ENCODE data around the gene NEMP2.
A peak's percentile ranks its signal among the peaks of the same experiment; 100 is the strongest.

Gene NEMP2

GRCh38 chr2:190482451-190482850 lies 52.1 kb downstream of the NEMP2 start:
- no peak overlapping the region for H3K27ac ChIP-seq (replicated peaks)
- no peak for DNase-seq (ENCODE audit: low read depth in 1 of 2, low spot score in 1 of 2)
- no peaks in the 10 kb centered on the region for H3K27me3 ChIP-seq (ENCODE audit: insufficient read depth, poor library complexity, severe bottlenecking)
- no peak overlapping the region for H3K4me3 ChIP-seq (replicated peaks; ENCODE audit: insufficient read depth, low read length)
- TF ChIP-seq CTCF (IDR thresholded peaks at IDR 0.05; ENCODE audit: insufficient read depth, low read length) (no peak), POLR2AphosphoS5 (IDR thresholded peaks at IDR 0.05; ENCODE audit: low read depth) (no peak), SPI1 (IDR thresholded peaks at IDR 0.05; ENCODE audit: borderline replicate concordance, low read depth) (no peak), GABPA (IDR thresholded peaks at IDR 0.05; ENCODE audit: low read depth) (no peak), REST (IDR thresholded peaks at IDR 0.05; ENCODE audit: insufficient replicate concordance, low read depth) (no peak)

GRCh38 chr2:190481339-190481738 lies 53.2 kb downstream of the NEMP2 start:
- TF ChIP-seq GABPA (IDR thresholded peaks at IDR 0.05; ENCODE audit: low read depth): no peak
- TF ChIP-seq SPI1 (IDR thresholded peaks at IDR 0.05; ENCODE audit: borderline replicate concordance, low read depth): no peak
- TF ChIP-seq CTCF (IDR thresholded peaks at IDR 0.05; ENCODE audit: insufficient read depth, low read length): no peak
- TF ChIP-seq REST (IDR thresholded peaks at IDR 0.05; ENCODE audit: insufficient replicate concordance, low read depth): no peak
- no peak for TF ChIP-seq POLR2AphosphoS5 (IDR thresholded peaks at IDR 0.05; ENCODE audit: low read depth)
- H3K27ac ChIP-seq (replicated peaks): no peak overlapping the region
- H3K27me3 ChIP-seq (ENCODE audit: insufficient read depth, poor library complexity, severe bottlenecking): no peaks in the 10 kb centered on the region
- DNase-seq (ENCODE audit: low read depth in 1 of 2, low spot score in 1 of 2): no peak
- H3K4me3 ChIP-seq (replicated peaks; ENCODE audit: insufficient read depth, low read length): no peak overlapping the region

- H3K4me3 ChIP-seq (replicated peaks; ENCODE audit: insufficient read depth, low read length): no peak overlapping the region
- H3K27ac ChIP-seq (replicated peaks): no peak overlapping the region
- DNase-seq (ENCODE audit: low read depth in 1 of 2, low spot score in 1 of 2): no peak
- TF ChIP-seq SPI1 (IDR thresholded peaks at IDR 0.05; ENCODE audit: borderline replicate concordance, low read depth): peak; percentile 83
- no peak for TF ChIP-seq CTCF (IDR thresholded peaks at IDR 0.05; ENCODE audit: insufficient read depth, low read length)
- H3K27me3 ChIP-seq (ENCODE audit: insufficient read depth, poor library complexity, severe bottlenecking): no peaks in the 10 kb centered on the region
These were observed 55.8 kb downstream of the NEMP2 start for GRCh38 chr2:190478572-190479195.

Data from HL-60 (cell line).